CD4-positive, alpha-beta memory T cell (primary cell): ENCODE data around the gene MTAP. TPM values are rescaled to one million over a fixed set of nuclear protein-coding genes. Genes with fewer than 3 reads are reported as not detected.

Source experiments
- CTCF ChIA-PET: fragments of 350-600 bp; sonication (Branson Sonifier 250); formaldehyde crosslinking; loops from one replicate; lab custom pipeline; 2021; ENCODE audit warnings: inconsistent platforms; ENCODE audit not compliant: partially characterized antibody; lab: Charles Lee
- POLR2A ChIA-PET: fragments of 350-600 bp; sonication (Branson Sonifier 250); formaldehyde crosslinking; loops from one replicate; lab custom pipeline; 2021; ENCODE audit not compliant: partially characterized antibody; lab: Charles Lee
- DNase-seq, 5 donors: peaks; one replicate each; pipeline versions ENCODE4 v3.0.0 to v3.0.0-alpha.2; 2020 to 2022; ENCODE audit warnings: mixed read lengths in 1 of 5
- H3K27ac ChIP-seq: one replicate; pipeline ENCODE4 v1.7.0; 2013; ENCODE audit warnings: low read depth, low read length
- H3K27me3 ChIP-seq: 2 replicates; pipeline ENCODE4 v1.7.0; 2013; ENCODE audit warnings: mild to moderate bottlenecking, low read length, moderate library complexity; ENCODE audit not compliant: insufficient read depth
- H3K36me3 ChIP-seq: 2 replicates; pipeline ENCODE4 v1.7.0; 2013; ENCODE audit warnings: mild to moderate bottlenecking, low read length, moderate library complexity; ENCODE audit not compliant: insufficient read depth
- H3K4me1 ChIP-seq: 2 replicates; pipeline ENCODE4 v1.7.0; 2013; ENCODE audit warnings: mild to moderate bottlenecking, low read length, moderate library complexity; ENCODE audit not compliant: insufficient read depth
- H3K4me3 ChIP-seq, 2 donors: one replicate each; pipeline ENCODE4 v1.7.0; 2013; ENCODE audit warnings: low read length in 2 of 2, mild to moderate bottlenecking in 1 of 2
- H3K9me3 ChIP-seq, 2 donors: one replicate each; pipeline ENCODE4 v1.7.0; 2013; ENCODE audit warnings: low read length in 2 of 2, control low read depth in 1 of 2; ENCODE audit not compliant: control insufficient read depth in 1 of 2
- H3K27ac Mint-ChIP-seq, 7 donors: one replicate each; pipeline ENCODE4 v1.8.0; 2020 to 2021; ENCODE audit warnings: mixed read lengths in 7 of 7, mild to moderate bottlenecking in 6 of 7, inconsistent platforms in 3 of 7, moderate library complexity in 3 of 7
- H3K27me3 Mint-ChIP-seq, 2 donors: one replicate each; pipeline ENCODE4 v1.8.0; 2020 to 2021; ENCODE audit warnings: mixed read lengths in 2 of 2
- H3K36me3 Mint-ChIP-seq, 2 donors: one replicate each; pipeline ENCODE4 v1.8.0; 2020 to 2021; ENCODE audit warnings: mixed read lengths in 2 of 2, inconsistent platforms in 1 of 2, mild to moderate bottlenecking in 1 of 2
- H3K4me1 Mint-ChIP-seq, 4 donors: one replicate each; pipeline ENCODE4 v1.8.0; 2020 to 2021; ENCODE audit warnings: mixed read lengths in 4 of 4, mild to moderate bottlenecking in 1 of 4
- H3K4me3 Mint-ChIP-seq, 8 donors: one replicate each; pipeline ENCODE4 v1.8.0; 2020 to 2021; ENCODE audit warnings: mixed read lengths in 8 of 8, mild to moderate bottlenecking in 7 of 8, moderate library complexity in 6 of 8, inconsistent platforms in 3 of 8
- H3K9me3 Mint-ChIP-seq, 8 donors: one replicate each; pipeline ENCODE4 v1.8.0; 2020 to 2021; ENCODE audit warnings: mixed read lengths in 8 of 8, mild to moderate bottlenecking in 5 of 8, inconsistent platforms in 3 of 8, moderate library complexity in 1 of 8
- intact Hi-C: fragments of 100-400 bp; cut with micrococcal nuclease; formaldehyde crosslinking; loops from one replicate; pipeline ENCODE4 v1.15.1; 2023
- polyA plus RNA-seq, 2 donors: library from polyadenylated mRNA; unstranded; fragments of 300-500 nt; fragmentation: Illumina TruSeq; gene quantifications; one replicate each; pipeline ENCODE4 v1.2.3, GENCODE V29; 2021
- total RNA-seq, 2 experiments: library from RNA; stranded (reverse); gene quantifications; one replicate each; pipeline ENCODE4 v1.2.3, GENCODE V29; 2021

The MTAP gene
- total and polyA plus RNA-seq, 4 experiments from 2014 or later: 21.1 to 47.9 (median 34.0) TPM

- Mint-ChIP-seq H3K36me3 (peaks cover 0 to 2% of the 10 kb centered on the region in 2 donors), H3K4me3 (no peak overlapping the region), H3K27ac (peak overlapping the region in 1 of 7 donors; percentile 64), H3K4me1 (peaks cover 10 to 19% (median 16%) of the 10 kb centered on the region in 4 donors), H3K9me3 (peaks cover 6 to 25% (median 14%) of the 10 kb centered on the region in 8 donors), H3K27me3 (peaks cover 47 to 55% of the 10 kb centered on the region in 2 donors)
- Histone ChIP-seq H3K9me3 (no peaks in the 10 kb centered on the region), H3K27me3 (peaks cover 31% of the 10 kb centered on the region), H3K4me1 (peaks cover 13% of the 10 kb centered on the region), H3K27ac (no peak overlapping the region), H3K36me3 (no peaks in the 10 kb centered on the region), H3K4me3 (no peak overlapping the region)
- POLR2A ChIA-PET: no interaction called here
- CTCF ChIA-PET: interaction anchor here (1.0 to 1.6 kb wide), 2 partner anchors 42 to 47 kb away, joined by 3 to 4 read pairs; partner anchors contain the start of gene CDKN2B
- intact Hi-C loops: no loop called here
- DNase-seq: no peak
Observed at GRCh38 chr9:21961569-21961968, 159.1 kb downstream of the MTAP start.

- peak overlapping the region; percentile 57 to 74 (median 68) for H3K4me3 Mint-ChIP-seq
- peak overlapping the region; percentile 24 to 81 (median 57) for H3K27ac Mint-ChIP-seq
- peak; percentile 56 to 86 (median 62) for DNase-seq
- peak overlapping the region in 1 of 2 donors; percentile 44 for H3K4me3 ChIP-seq
- H3K4me1 Mint-ChIP-seq: peaks cover 14 to 43% (median 27%) of the 10 kb centered on the region in 4 donors
- H3K36me3 Mint-ChIP-seq: peaks cover 9 to 10% of the 10 kb centered on the region in 2 donors
- peaks cover 22% of the 10 kb centered on the region for H3K4me1 ChIP-seq
- intact Hi-C loops: loop anchor here (1.0 to 5.0 kb wide), 5 partner anchors 10 to 152 kb away; partner anchors contain the start of genes CDKN2A, CDKN2B and CDKN2B-AS1
- peaks cover 73 to 85% of the 10 kb centered on the region in 2 donors for H3K27me3 Mint-ChIP-seq
- H3K9me3 Mint-ChIP-seq: peaks cover 8 to 51% (median 44%) of the 10 kb centered on the region in 8 donors
- no peak overlapping the region for H3K27ac ChIP-seq
- H3K27me3 ChIP-seq: peaks cover 64% of the 10 kb centered on the region
- H3K9me3 ChIP-seq: no peaks in the 10 kb centered on the region
- no peaks in the 10 kb centered on the region for H3K36me3 ChIP-seq
- ChIA-PET POLR2A (no interaction called here), CTCF (interaction anchor here (1.0 kb wide), 1 partner anchor 44 kb away, joined by 4 read pairs; the partner anchor contains the start of gene CDKN2B)
Observed at GRCh38 chr9:21964925-21965385, 162.5 kb downstream of the MTAP start.

GRCh38 chr9:21965401-21965951 lies 163.0 kb downstream of the MTAP start:
- peak; percentile 30 to 50 (median 34) for DNase-seq
- Histone ChIP-seq H3K27ac (no peak overlapping the region), H3K4me3 (peak overlapping the region in 1 of 2 donors; percentile 44), H3K27me3 (peaks cover 69% of the 10 kb centered on the region), H3K36me3 (no peaks in the 10 kb centered on the region), H3K9me3 (no peaks in the 10 kb centered on the region), H3K4me1 (peaks cover 22% of the 10 kb centered on the region)
- Mint-ChIP-seq H3K9me3 (peaks cover 9 to 56% (median 49%) of the 10 kb centered on the region in 8 donors), H3K36me3 (peaks cover 10 to 11% of the 10 kb centered on the region in 2 donors), H3K4me3 (peak overlapping the region; percentile 57 to 74 (median 64)), H3K27ac (peak overlapping the region in 5 of 7 donors; percentile 57 to 81 (median 72)), H3K4me1 (peaks cover 15 to 47% (median 27%) of the 10 kb centered on the region in 4 donors), H3K27me3 (peaks cover 76 to 88% of the 10 kb centered on the region in 2 donors)
- intact Hi-C loops: loop anchor here (1.0 to 5.0 kb wide), 5 partner anchors 10 to 152 kb away; partner anchors contain the start of genes CDKN2A, CDKN2B and CDKN2B-AS1
- ChIA-PET CTCF (interaction anchor here (1.2 kb wide), 2 partner anchors 45 to 152 kb away, joined by 4 read pairs; no protein-coding TSS in a partner anchor), POLR2A (no interaction called here)

- peaks cover 74% of the 10 kb centered on the region for H3K27me3 ChIP-seq
- ChIA-PET POLR2A (no interaction called here), CTCF (interaction anchor here (1.2 kb wide), 2 partner anchors 46 to 153 kb away, joined by 4 read pairs; no protein-coding TSS in a partner anchor)
- H3K4me3 ChIP-seq: no peak overlapping the region
- Mint-ChIP-seq H3K27me3 (peaks cover 79 to 89% of the 10 kb centered on the region in 2 donors), H3K4me1 (peaks cover 17 to 47% (median 29%) of the 10 kb centered on the region in 4 donors), H3K4me3 (peak overlapping the region in 5 of 8 donors; percentile 39 to 74 (median 49)), H3K27ac (peak overlapping the region in 5 of 7 donors; percentile 3 to 86 (median 72)), H3K9me3 (peaks cover 9 to 59% (median 52%) of the 10 kb centered on the region in 8 donors), H3K36me3 (peaks cover 10 to 11% of the 10 kb centered on the region in 2 donors)
- peak in 2 of 5 donors; percentile 12 to 38 for DNase-seq
- no peak overlapping the region for H3K27ac ChIP-seq
- H3K4me1 ChIP-seq: peaks cover 22% of the 10 kb centered on the region
- no peaks in the 10 kb centered on the region for H3K9me3 ChIP-seq
- no peaks in the 10 kb centered on the region for H3K36me3 ChIP-seq
- intact Hi-C loops: loop anchor here (5.0 kb wide), 2 partner anchors 41 to 44 kb away; partner anchors contain the start of gene CDKN2B
Observed at GRCh38 chr9:21966140-21966851, 163.9 kb downstream of the MTAP start.

- Mint-ChIP-seq H3K9me3 (peaks cover 9 to 62% (median 53%) of the 10 kb centered on the region in 8 donors), H3K27ac (peak overlapping the region in 4 of 7 donors; percentile 13 to 86 (median 71)), H3K27me3 (peaks cover 80 to 88% of the 10 kb centered on the region in 2 donors), H3K36me3 (peaks cover 10 to 11% of the 10 kb centered on the region in 2 donors), H3K4me1 (peaks cover 17 to 47% (median 30%) of the 10 kb centered on the region in 4 donors), H3K4me3 (peak overlapping the region in 1 of 8 donors; percentile 29)
- no peak for DNase-seq
- H3K36me3 ChIP-seq: no peaks in the 10 kb centered on the region
- H3K9me3 ChIP-seq: no peaks in the 10 kb centered on the region
- H3K4me3 ChIP-seq: no peak overlapping the region
- H3K27ac ChIP-seq: no peak overlapping the region
- H3K27me3 ChIP-seq: peaks cover 79% of the 10 kb centered on the region
- peaks cover 22% of the 10 kb centered on the region for H3K4me1 ChIP-seq
- CTCF ChIA-PET: interaction anchor here (2.2 to 5.1 kb wide), 2 partner anchors 42 to 153 kb away, joined by 9 to 39 read pairs; partner anchors contain the start of gene CDKN2B
- POLR2A ChIA-PET: interaction anchor here (1.2 kb wide), 1 partner anchor 164 kb away, joined by 3 read pairs; no protein-coding TSS in a partner anchor
- intact Hi-C loops: loop anchor here (5.0 kb wide), 2 partner anchors 40 to 45 kb away; partner anchors contain the start of gene CDKN2B
Observed at GRCh38 chr9:21967169-21967568, 164.7 kb downstream of the MTAP start.

- peak overlapping the region in 4 of 7 donors; percentile 13 to 86 (median 57) for H3K27ac Mint-ChIP-seq
- H3K9me3 Mint-ChIP-seq: peaks cover 9 to 63% (median 50%) of the 10 kb centered on the region in 8 donors
- intact Hi-C loops: loop anchor here (5.0 kb wide), 2 partner anchors 40 to 45 kb away; partner anchors contain the start of gene CDKN2B
- Histone ChIP-seq H3K4me1 (peaks cover 22% of the 10 kb centered on the region), H3K27ac (no peak overlapping the region), H3K27me3 (peaks cover 82% of the 10 kb centered on the region), H3K9me3 (no peaks in the 10 kb centered on the region), H3K4me3 (no peak overlapping the region), H3K36me3 (no peaks in the 10 kb centered on the region)
- peaks cover 83 to 90% of the 10 kb centered on the region in 2 donors for H3K27me3 Mint-ChIP-seq
- DNase-seq: peak in 1 of 5 donors; percentile 20
- peaks cover 10 to 11% of the 10 kb centered on the region in 2 donors for H3K36me3 Mint-ChIP-seq
- peaks cover 17 to 47% (median 30%) of the 10 kb centered on the region in 4 donors for H3K4me1 Mint-ChIP-seq
- peak overlapping the region in 3 of 8 donors; percentile 9 to 44 (median 33) for H3K4me3 Mint-ChIP-seq
- CTCF ChIA-PET: interaction anchor here (0.7 to 5.1 kb wide), 5 partner anchors 9 to 154 kb away, joined by 3 to 39 read pairs (median 4); partner anchors contain the start of genes CDKN2A, CDKN2B and CDKN2B-AS1
- POLR2A ChIA-PET: interaction anchor here (0.6 to 1.4 kb wide), 3 partner anchors 48 to 637 kb away, joined by 3 to 5 read pairs (median 4); no protein-coding TSS in a partner anchor
Observed at GRCh38 chr9:21967702-21968101, 165.3 kb downstream of the MTAP start.
